Liver (tissue), 9 donors: ENCODE measurements around the gene GRID1. TPM values are rescaled to one million over a fixed set of nuclear protein-coding genes. Genes with fewer than 3 reads are reported as not detected.

Experiments
- DNase-seq: peaks from one replicate; pipeline ENCODE4 v3.0.0-alpha.2; 2017; ENCODE audit warnings: low spot score
- H3K27ac ChIP-seq, 2 donors: one replicate each; pipeline ENCODE4 v1.7.0; 2013; ENCODE audit warnings: inconsistent platforms in 2 of 2, low read length in 2 of 2, control low read depth in 1 of 2, low read depth in 1 of 2, mild to moderate bottlenecking in 1 of 2
- H3K27me3 ChIP-seq, 4 donors: one replicate each; pipeline versions ENCODE4 v1.6.1 to v1.7.0; 2013; ENCODE audit warnings: low read length in 3 of 4, inconsistent platforms in 1 of 4, mild to moderate bottlenecking in 1 of 4, moderate library complexity in 1 of 4; ENCODE audit not compliant: control insufficient read depth in 4 of 4, insufficient read depth in 4 of 4
- H3K36me3 ChIP-seq, 4 donors: one replicate each; pipeline versions ENCODE4 v1.6.1 to v1.7.0; 2013; ENCODE audit warnings: low read length in 3 of 4, mild to moderate bottlenecking in 3 of 4, low read depth in 1 of 4, moderate library complexity in 1 of 4; ENCODE audit not compliant: control insufficient read depth in 4 of 4, insufficient read depth in 3 of 4
- H3K4me1 ChIP-seq, 4 donors: one replicate each; pipeline versions ENCODE4 v1.6.1 to v1.7.0; 2013; ENCODE audit warnings: low read length in 3 of 4, mild to moderate bottlenecking in 3 of 4, moderate library complexity in 1 of 4; ENCODE audit not compliant: control insufficient read depth in 4 of 4, insufficient read depth in 4 of 4
- H3K4me3 ChIP-seq, 3 donors: one replicate each; pipeline versions ENCODE4 v1.6.1 to v1.7.0; 2013; ENCODE audit warnings: low read length in 3 of 3, control low read depth in 1 of 3, low read depth in 1 of 3, mild to moderate bottlenecking in 1 of 3
- H3K9ac ChIP-seq, 2 donors: one replicate each; pipeline ENCODE4 v1.7.0; 2013; ENCODE audit warnings: low read length in 2 of 2, mild to moderate bottlenecking in 2 of 2, moderate library complexity in 2 of 2, control low read depth in 1 of 2, low read depth in 1 of 2
- H3K9me3 ChIP-seq, 4 donors: one replicate each; pipeline versions ENCODE4 v1.6.1 to v1.7.0; 2013; ENCODE audit warnings: low read length in 3 of 4; ENCODE audit not compliant: control insufficient read depth in 4 of 4
- EGR1 ChIP-seq, 2 donors: IDR thresholded peaks; 2 replicates each; pipeline ENCODE4 v1.6.1; 2016 to 2018; ENCODE audit warnings: antibody characterized with exemption in 2 of 2, low read depth in 2 of 2
- FOXA1 ChIP-seq: IDR thresholded peaks from 2 replicates; pipeline ENCODE4 v1.6.1; 2016; ENCODE audit warnings: antibody characterized with exemption
- FOXA2 ChIP-seq: IDR thresholded peaks from 2 replicates; pipeline ENCODE4 v1.6.1; 2016; ENCODE audit warnings: antibody characterized with exemption
- GABPA ChIP-seq, 2 donors: IDR thresholded peaks in 1 of 2; conservative IDR thresholded peaks in 1 of 2; 2 replicates each; pipeline ENCODE4 v1.6.1; 2016; ENCODE audit warnings: antibody characterized with exemption in 2 of 2, mild to moderate bottlenecking in 1 of 2, moderate library complexity in 1 of 2
- HNF4A ChIP-seq, 2 donors: conservative IDR thresholded peaks; 2 replicates each; pipeline ENCODE4 v1.6.1; 2016; ENCODE audit warnings: antibody characterized with exemption in 2 of 2, mild to moderate bottlenecking in 2 of 2
- HNF4G ChIP-seq: IDR thresholded peaks from 2 replicates; pipeline ENCODE4 v1.6.1; 2016; ENCODE audit warnings: antibody characterized with exemption
- JUND ChIP-seq, 2 donors: IDR thresholded peaks; 2 replicates each; pipeline ENCODE4 v1.6.1; 2016; ENCODE audit warnings: antibody characterized with exemption in 2 of 2
- NR2F2 ChIP-seq: IDR thresholded peaks from 2 replicates; pipeline ENCODE4 v1.6.1; 2016; ENCODE audit warnings: antibody characterized with exemption
- RAD21 ChIP-seq, 2 donors: IDR thresholded peaks; 2 replicates each; pipeline ENCODE4 v1.6.1; 2016; ENCODE audit warnings: antibody characterized with exemption in 2 of 2, mild to moderate bottlenecking in 2 of 2
- RXRA ChIP-seq, 2 donors: IDR thresholded peaks; 2 replicates each; pipeline ENCODE4 v1.6.1; 2017 to 2018; ENCODE audit warnings: antibody characterized with exemption in 2 of 2, mild to moderate bottlenecking in 1 of 2
- SP1 ChIP-seq: IDR thresholded peaks from 2 replicates; pipeline ENCODE4 v1.6.1; 2018; ENCODE audit warnings: antibody characterized with exemption, mild to moderate bottlenecking
- TAF1 ChIP-seq: conservative IDR thresholded peaks from 2 replicates; pipeline ENCODE4 v1.6.1; 2016; ENCODE audit warnings: antibody characterized with exemption, mild to moderate bottlenecking
- YY1 ChIP-seq: IDR thresholded peaks from 2 replicates; pipeline ENCODE4 v1.6.1; 2016; ENCODE audit warnings: antibody characterized with exemption, mild to moderate bottlenecking
- WGBS: extraction: QIAGEN DNeasy Blood & Tissue Kit; methylation state at CpG from one replicate; pipeline ENCODE4 v1.1.7; 2013; 5-methylcytosine and 5-hydroxymethylcytosine counted together
- polyA plus RNA-seq, 2 donors: library from polyadenylated mRNA; stranded (reverse) in 1 of 2; unstranded in 1 of 2; fragments of 200-250 nt in 1 of 2; fragments of >200 nt in 1 of 2; fragmentation: Nextera tagmentation in 1 of 2; extraction: Ambion mirVana in 1 of 2; gene quantifications; one replicate each; pipeline versions ENCODE4 v1.2.1 to v1.2.3, GENCODE V29; 2013 to 2015
- total RNA-seq, 2 donors: library from RNA; depleted of rRNA; stranded (reverse); fragments of >200 nt; gene quantifications; one replicate each; pipeline ENCODE4 v1.2.3, GENCODE V29; 2014
- TF ChIP-seq, protein P1 (sequence below): IDR thresholded peaks from 2 replicates; pipeline ENCODE4 v1.6.1; 2016; ENCODE audit warnings: antibody characterized with exemption
- TF ChIP-seq, protein P2 (sequence below): fragments of 150-350 bp; IDR thresholded peaks from 2 replicates; pipeline ENCODE4 v1.5.1; 2017; ENCODE audit warnings: improper control_type of control experiment, low read depth, low read length; ENCODE audit not compliant: missing input control
- TF ChIP-seq, protein P3 (sequence below): IDR thresholded peaks from 2 replicates; pipeline ENCODE4 v1.6.1; 2016; ENCODE audit warnings: antibody characterized with exemption, mild to moderate bottlenecking
- TF ChIP-seq, protein P4 (sequence below): IDR thresholded peaks from 2 replicates; pipeline ENCODE4 v1.6.1; 2016; ENCODE audit warnings: antibody characterized with exemption
- TF ChIP-seq, protein P5 (sequence below): IDR thresholded peaks from 2 replicates; pipeline ENCODE4 v1.6.1; 2016; ENCODE audit warnings: antibody characterized with exemption
- donor health status: healthy.
- donor health status: healthy.
- donor health status: healthy.
- donor health status: healthy.
- donor health status: healthy.

The GRID1 gene
- total and polyA plus RNA-seq, 4 donors, result 0.09 to 0.17 (median 0.14) TPM; not detected in 1

DNA sequence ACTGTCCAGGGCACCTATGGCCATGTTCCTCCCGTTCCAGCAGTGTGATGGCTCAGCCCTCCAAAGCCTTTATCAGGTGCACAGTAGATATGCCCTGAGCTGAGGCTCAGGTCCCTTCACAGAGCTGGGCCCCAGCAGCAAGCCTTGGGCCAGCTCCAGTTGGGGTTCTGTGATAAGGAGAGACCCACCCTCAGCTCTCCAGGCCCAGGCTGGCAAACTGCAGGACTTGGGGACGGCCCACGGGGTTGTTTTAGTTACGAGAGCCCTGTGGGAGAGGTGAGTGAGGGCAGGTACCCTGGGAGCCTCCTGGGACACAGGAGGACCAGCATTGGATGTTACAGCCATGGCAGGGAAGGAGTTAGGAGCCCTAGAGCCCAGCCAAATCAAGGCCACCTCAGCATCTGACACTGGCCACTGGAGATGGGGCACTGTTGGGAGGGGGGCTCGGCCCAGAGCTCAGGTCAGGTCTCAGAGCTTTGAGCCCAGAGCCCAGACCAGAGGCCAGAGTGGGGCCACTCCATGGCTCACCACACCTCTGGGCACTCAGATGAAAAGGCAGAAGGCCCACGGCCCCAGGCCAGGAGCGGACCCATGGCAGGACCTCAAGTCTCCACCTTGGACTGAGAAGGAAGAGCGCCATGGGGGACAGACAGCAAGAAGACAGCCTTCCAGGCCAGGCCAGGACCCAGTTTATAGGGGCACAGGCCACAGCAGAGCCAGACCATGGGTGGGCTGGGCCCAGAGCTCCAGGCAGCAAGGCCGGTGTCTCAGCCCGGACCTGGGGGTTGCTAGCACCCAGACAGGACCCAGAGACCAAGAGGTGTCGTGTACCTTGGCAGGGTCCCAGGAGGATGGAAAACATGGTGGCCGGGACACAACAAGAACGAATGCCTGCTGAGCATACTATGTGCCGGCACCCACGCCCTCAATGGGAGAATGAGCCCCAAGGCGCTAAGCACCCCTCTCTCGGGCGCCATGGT lies 12.8 kb downstream of the GRID1 start (continued):
- TF ChIP-seq FOXA1, result no peak

DNA sequence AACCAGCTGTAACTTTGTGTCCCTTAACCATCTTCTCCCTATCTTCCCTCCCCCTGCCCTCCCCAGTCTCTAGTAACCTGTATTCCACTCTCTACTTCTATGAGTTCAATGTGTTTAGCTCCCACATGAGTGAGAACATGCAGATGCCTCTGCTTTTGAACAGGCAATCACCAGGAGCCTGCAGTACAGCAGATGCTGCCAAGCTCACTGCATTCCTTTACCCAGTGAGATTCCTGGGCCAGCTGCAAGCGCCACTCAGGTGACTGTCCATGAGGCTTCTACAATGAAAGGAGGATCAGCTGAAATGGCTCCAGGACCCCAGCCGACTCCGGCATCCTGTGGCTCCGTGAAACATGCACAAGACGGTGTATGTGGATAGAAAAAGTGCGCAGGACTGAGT lies 15.7 kb downstream of the GRID1 start:
- WGBS, result 78% methylated on average over 6 of the region's 6 CpGs
- H3K27me3 ChIP-seq, result no peaks in the 10 kb centered on the region
- H3K4me3 ChIP-seq, result no peak overlapping the region
- no peak overlapping the region for H3K27ac ChIP-seq
- H3K9me3 ChIP-seq, result peaks cover 0 to 4% (median 0%) of the 10 kb centered on the region in 4 donors
- TF ChIP-seq TAF1 (no peak), HNF4G (no peak), FOXA1 (no peak), EGR1 (IDR thresholded peaks at IDR 0.05; ENCODE audit: low read depth in 2 of 2) (no peak), RAD21 (IDR thresholded peaks at IDR 0.05) (no peak), YY1 (no peak), GABPA (IDR thresholded peaks at IDR 0.05 in 1 of 2, conservative IDR thresholded peaks at IDR 0.05 in 1 of 2) (no peak), RXRA (IDR thresholded peaks at IDR 0.05) (no peak), FOXA2 (no peak), SP1 (no peak), JUND (IDR thresholded peaks at IDR 0.05) (no peak), HNF4A (conservative IDR thresholded peaks at IDR 0.05) (no peak), NR2F2 (no peak)
- TF ChIP-seq, protein P1, sequence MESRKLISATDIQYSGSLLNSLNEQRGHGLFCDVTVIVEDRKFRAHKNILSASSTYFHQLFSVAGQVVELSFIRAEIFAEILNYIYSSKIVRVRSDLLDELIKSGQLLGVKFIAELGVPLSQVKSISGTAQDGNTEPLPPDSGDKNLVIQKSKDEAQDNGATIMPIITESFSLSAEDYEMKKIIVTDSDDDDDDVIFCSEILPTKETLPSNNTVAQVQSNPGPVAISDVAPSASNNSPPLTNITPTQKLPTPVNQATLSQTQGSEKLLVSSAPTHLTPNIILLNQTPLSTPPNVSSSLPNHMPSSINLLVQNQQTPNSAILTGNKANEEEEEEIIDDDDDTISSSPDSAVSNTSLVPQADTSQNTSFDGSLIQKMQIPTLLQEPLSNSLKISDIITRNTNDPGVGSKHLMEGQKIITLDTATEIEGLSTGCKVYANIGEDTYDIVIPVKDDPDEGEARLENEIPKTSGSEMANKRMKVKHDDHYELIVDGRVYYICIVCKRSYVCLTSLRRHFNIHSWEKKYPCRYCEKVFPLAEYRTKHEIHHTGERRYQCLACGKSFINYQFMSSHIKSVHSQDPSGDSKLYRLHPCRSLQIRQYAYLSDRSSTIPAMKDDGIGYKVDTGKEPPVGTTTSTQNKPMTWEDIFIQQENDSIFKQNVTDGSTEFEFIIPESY, result no peak
- TF ChIP-seq, protein P2, sequence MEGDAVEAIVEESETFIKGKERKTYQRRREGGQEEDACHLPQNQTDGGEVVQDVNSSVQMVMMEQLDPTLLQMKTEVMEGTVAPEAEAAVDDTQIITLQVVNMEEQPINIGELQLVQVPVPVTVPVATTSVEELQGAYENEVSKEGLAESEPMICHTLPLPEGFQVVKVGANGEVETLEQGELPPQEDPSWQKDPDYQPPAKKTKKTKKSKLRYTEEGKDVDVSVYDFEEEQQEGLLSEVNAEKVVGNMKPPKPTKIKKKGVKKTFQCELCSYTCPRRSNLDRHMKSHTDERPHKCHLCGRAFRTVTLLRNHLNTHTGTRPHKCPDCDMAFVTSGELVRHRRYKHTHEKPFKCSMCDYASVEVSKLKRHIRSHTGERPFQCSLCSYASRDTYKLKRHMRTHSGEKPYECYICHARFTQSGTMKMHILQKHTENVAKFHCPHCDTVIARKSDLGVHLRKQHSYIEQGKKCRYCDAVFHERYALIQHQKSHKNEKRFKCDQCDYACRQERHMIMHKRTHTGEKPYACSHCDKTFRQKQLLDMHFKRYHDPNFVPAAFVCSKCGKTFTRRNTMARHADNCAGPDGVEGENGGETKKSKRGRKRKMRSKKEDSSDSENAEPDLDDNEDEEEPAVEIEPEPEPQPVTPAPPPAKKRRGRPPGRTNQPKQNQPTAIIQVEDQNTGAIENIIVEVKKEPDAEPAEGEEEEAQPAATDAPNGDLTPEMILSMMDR, result no peak
- TF ChIP-seq, protein P3, sequence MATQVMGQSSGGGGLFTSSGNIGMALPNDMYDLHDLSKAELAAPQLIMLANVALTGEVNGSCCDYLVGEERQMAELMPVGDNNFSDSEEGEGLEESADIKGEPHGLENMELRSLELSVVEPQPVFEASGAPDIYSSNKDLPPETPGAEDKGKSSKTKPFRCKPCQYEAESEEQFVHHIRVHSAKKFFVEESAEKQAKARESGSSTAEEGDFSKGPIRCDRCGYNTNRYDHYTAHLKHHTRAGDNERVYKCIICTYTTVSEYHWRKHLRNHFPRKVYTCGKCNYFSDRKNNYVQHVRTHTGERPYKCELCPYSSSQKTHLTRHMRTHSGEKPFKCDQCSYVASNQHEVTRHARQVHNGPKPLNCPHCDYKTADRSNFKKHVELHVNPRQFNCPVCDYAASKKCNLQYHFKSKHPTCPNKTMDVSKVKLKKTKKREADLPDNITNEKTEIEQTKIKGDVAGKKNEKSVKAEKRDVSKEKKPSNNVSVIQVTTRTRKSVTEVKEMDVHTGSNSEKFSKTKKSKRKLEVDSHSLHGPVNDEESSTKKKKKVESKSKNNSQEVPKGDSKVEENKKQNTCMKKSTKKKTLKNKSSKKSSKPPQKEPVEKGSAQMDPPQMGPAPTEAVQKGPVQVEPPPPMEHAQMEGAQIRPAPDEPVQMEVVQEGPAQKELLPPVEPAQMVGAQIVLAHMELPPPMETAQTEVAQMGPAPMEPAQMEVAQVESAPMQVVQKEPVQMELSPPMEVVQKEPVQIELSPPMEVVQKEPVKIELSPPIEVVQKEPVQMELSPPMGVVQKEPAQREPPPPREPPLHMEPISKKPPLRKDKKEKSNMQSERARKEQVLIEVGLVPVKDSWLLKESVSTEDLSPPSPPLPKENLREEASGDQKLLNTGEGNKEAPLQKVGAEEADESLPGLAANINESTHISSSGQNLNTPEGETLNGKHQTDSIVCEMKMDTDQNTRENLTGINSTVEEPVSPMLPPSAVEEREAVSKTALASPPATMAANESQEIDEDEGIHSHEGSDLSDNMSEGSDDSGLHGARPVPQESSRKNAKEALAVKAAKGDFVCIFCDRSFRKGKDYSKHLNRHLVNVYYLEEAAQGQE, result no peak
- TF ChIP-seq, protein P4, sequence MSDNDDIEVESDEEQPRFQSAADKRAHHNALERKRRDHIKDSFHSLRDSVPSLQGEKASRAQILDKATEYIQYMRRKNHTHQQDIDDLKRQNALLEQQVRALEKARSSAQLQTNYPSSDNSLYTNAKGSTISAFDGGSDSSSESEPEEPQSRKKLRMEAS, result no peak
- TF ChIP-seq, protein P5, sequence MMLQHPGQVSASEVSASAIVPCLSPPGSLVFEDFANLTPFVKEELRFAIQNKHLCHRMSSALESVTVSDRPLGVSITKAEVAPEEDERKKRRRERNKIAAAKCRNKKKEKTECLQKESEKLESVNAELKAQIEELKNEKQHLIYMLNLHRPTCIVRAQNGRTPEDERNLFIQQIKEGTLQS, result no peak
- H3K4me1 ChIP-seq, result peaks cover 0 to 10% (median 1%) of the 10 kb centered on the region in 4 donors
- H3K36me3 ChIP-seq, result no peaks in the 10 kb centered on the region
- DNase-seq, result no peak
- no peak overlapping the region for H3K9ac ChIP-seq
